Heart right ventricle (tissue), 16 donors: ENCODE results near the gene USE1. TPM values are rescaled to one million over a fixed set of nuclear protein-coding genes. Genes with fewer than 3 reads are reported as not detected.

Experiments used
- ATAC-seq, 8 donors: fragments of 200-7000 bp; cut with Tn5 transposase; one replicate each; pipeline ENCODE4 v1.9.1; 2020; ENCODE audit warnings: mild to moderate bottlenecking in 8 of 8, moderate library complexity in 8 of 8, moderate number of reproducible peaks in 1 of 8
- DNase-seq, 2 donors: peaks; one replicate each; pipeline ENCODE4 v3.0.0-alpha.2; 2020
- H3K27ac ChIP-seq, 10 donors: fragments of 200-600 bp; sonication (generic) in 2 of 10; one replicate each; pipeline versions ENCODE4 v1.5.0 to v1.8.0; 2020 to 2022; ENCODE audit warnings: mild to moderate bottlenecking in 3 of 10
- H3K27me3 ChIP-seq, 7 donors: fragments of 200-600 bp; one replicate each; pipeline ENCODE4 v1.8.0; 2021 to 2022; ENCODE audit warnings: mild to moderate bottlenecking in 2 of 7
- H3K36me3 ChIP-seq, 9 donors: fragments of 200-600 bp; sonication (generic) in 1 of 9; one replicate each; pipeline versions ENCODE4 v1.5.0 to v1.8.0; 2020 to 2022; ENCODE audit warnings: mild to moderate bottlenecking in 2 of 9
- H3K4me1 ChIP-seq, 9 donors: fragments of 200-600 bp; sonication (generic) in 1 of 9; one replicate each; pipeline versions ENCODE4 v1.5.0 to v1.8.0; 2020 to 2022; ENCODE audit warnings: mild to moderate bottlenecking in 4 of 9
- H3K4me3 ChIP-seq, 10 donors: fragments of 200-600 bp; sonication (generic) in 2 of 10; one replicate each; pipeline versions ENCODE4 v1.5.0 to v1.8.0; 2020 to 2022; ENCODE audit warnings: mild to moderate bottlenecking in 7 of 10, moderate library complexity in 2 of 10
- H3K9me3 ChIP-seq, 11 donors: fragments of 200-600 bp in 10 of 11; sonication (generic) in 2 of 11; one replicate each; pipeline versions ENCODE4 v1.5.0 to v1.8.0; 2013 to 2022; ENCODE audit warnings: mild to moderate bottlenecking in 2 of 11, control low read depth in 1 of 11, moderate library complexity in 1 of 11
- WGBS, 2 donors: extraction: QIAGEN DNeasy Blood & Tissue Kit; methylation state at CpG; one replicate each; pipeline ENCODE4 v1.1.7; 2013; ENCODE audit warnings: inconsistent platforms in 1 of 2; 5-methylcytosine and 5-hydroxymethylcytosine counted together
- intact Hi-C, 10 donors: fragments of 100-400 bp; cut with DNase I; formaldehyde crosslinking; loops; one replicate each; pipeline versions ENCODE4 v1.11.1 to v1.14.2; 2022
- polyA plus RNA-seq, 2 donors: library from polyadenylated mRNA; stranded (reverse); fragments of 200-250 nt; gene quantifications; one replicate each; pipeline ENCODE4 v1.2.3, GENCODE V29; 2013
- total RNA-seq, 10 donors: library from RNA; stranded (reverse); fragmentation: NEBNext Ultra II Directional in 3 of 10; extraction: Animal tissue kit (Norgen Biotek cat#: 25700) in 3 of 10; gene quantifications; one replicate each; pipeline versions ENCODE4 v1.2.1 to v1.2.4, GENCODE V29; 2021 to 2023
- TF ChIP-seq, protein P1 (sequence below), 9 donors: fragments of 200-600 bp; sonication (generic) in 2 of 9; IDR thresholded peaks; one replicate each; pipeline versions ENCODE4 v1.5.0 to v1.8.0; 2021 to 2022; ENCODE audit warnings: antibody characterized with exemption in 9 of 9, mild to moderate bottlenecking in 5 of 9, moderate library complexity in 1 of 9
- donor health status: Arrhythmogenic right ventricular cardiomyopathy.
- donor health status: ischemic (EF 13 %, LVEDD 7.1; RV severe dilation, severe dysfunction).
- donor health status: healthy with polysubstance abuse.
- donor health status: DM: no; HTN: yes; CAD: no.
- donor health status: DM: no; HTN: no; CAD: no.
- donor health status: ischemic (EF 25% LVEDD 6.9; RV normal size, moderate dysfunction).
- donor health status: ischemic (EF 25% LVEDD 5.7; RV mildly dilated, moderate dysfunction).
- donor health status: healthy.
- donor health status: DM: yes; HTN: yes; CAD: no.
- donor health status: Ischemic cardiomyopathy.
- donor health status: ischemic (EF 35%, LVEDD 5.7; RV mildly dilated, moderate dysfunction).
- donor health status: nonischemic (EF 11% LVEDD 7.7; RV severe dilation, severe dysfunction).
- donor health status: DM: yes; HTN: yes; CAD: no.
- donor health status: PGD.
- donor health status: ischemic (EF 29% LVEDD 5.4; RV normal size, mild dysfunction).
- donor health status: nonischemic (EF 23%, LVEDD 6.1; RV moderate dilation, normal function).

USE1 gene
- total and polyA plus RNA-seq, 12 donors, result 25.1 to 67.6 (median 30.2) TPM

DNA sequence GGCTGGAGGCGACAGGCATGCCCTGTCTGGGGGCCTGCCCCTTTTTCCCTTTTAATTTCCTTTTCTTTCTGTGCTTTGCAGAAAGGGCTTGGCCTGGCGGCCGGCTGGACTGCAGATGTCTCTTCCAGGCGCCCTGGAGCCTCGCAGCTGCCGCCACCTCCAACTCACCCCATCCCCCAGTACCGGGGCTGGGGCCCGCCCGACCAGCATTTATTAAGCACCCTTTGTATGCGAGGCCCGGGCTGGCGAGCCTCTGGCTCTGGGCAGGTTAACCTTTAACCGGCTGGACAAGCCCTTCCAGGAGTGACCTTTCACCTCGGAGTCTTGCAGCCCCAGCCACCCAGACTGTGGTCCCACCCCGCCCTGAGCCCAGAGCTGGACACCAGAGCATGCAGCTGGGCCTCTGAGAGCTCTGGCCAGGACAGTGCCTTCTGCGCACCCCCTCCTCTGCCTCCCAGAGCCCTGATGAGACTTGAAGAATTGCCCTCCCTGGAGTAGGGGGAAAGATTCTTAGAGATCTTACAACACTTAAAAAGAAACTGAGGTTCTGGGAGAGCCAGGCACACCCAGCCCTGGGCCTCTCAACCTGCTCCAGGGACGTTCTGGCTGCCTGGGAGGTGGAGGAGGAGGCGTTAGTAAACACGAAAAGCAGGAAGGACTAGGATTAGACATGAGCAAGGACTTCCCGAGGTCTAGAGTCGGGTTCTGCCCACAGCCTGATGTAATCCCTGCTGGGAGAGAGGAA, 31.7 kb downstream of the USE1 start:
- peak overlapping the region; percentile 37 to 91 (median 78) for H3K27ac ChIP-seq
- peaks cover 0 to 23% (median 0%) of the 10 kb centered on the region in 9 donors for H3K36me3 ChIP-seq
- peak; percentile 0 to 40 (median 26) for ATAC-seq
- H3K9me3 ChIP-seq, result no peaks in the 10 kb centered on the region
- intact Hi-C loops, result no loop called here
- WGBS, 2 donors, result 19 to 23% methylated on average over 21 of the region's 21 CpGs
- peak overlapping the region; percentile 6 to 93 (median 56) for H3K4me3 ChIP-seq
- peaks cover 10 to 43% (median 34%) of the 10 kb centered on the region in 9 donors for H3K4me1 ChIP-seq
- peak; percentile 46 to 50 for DNase-seq
- H3K27me3 ChIP-seq, result no peaks in the 10 kb centered on the region
- TF ChIP-seq, protein P1, sequence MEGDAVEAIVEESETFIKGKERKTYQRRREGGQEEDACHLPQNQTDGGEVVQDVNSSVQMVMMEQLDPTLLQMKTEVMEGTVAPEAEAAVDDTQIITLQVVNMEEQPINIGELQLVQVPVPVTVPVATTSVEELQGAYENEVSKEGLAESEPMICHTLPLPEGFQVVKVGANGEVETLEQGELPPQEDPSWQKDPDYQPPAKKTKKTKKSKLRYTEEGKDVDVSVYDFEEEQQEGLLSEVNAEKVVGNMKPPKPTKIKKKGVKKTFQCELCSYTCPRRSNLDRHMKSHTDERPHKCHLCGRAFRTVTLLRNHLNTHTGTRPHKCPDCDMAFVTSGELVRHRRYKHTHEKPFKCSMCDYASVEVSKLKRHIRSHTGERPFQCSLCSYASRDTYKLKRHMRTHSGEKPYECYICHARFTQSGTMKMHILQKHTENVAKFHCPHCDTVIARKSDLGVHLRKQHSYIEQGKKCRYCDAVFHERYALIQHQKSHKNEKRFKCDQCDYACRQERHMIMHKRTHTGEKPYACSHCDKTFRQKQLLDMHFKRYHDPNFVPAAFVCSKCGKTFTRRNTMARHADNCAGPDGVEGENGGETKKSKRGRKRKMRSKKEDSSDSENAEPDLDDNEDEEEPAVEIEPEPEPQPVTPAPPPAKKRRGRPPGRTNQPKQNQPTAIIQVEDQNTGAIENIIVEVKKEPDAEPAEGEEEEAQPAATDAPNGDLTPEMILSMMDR (IDR thresholded peaks at IDR 0.05), result no peak

DNA sequence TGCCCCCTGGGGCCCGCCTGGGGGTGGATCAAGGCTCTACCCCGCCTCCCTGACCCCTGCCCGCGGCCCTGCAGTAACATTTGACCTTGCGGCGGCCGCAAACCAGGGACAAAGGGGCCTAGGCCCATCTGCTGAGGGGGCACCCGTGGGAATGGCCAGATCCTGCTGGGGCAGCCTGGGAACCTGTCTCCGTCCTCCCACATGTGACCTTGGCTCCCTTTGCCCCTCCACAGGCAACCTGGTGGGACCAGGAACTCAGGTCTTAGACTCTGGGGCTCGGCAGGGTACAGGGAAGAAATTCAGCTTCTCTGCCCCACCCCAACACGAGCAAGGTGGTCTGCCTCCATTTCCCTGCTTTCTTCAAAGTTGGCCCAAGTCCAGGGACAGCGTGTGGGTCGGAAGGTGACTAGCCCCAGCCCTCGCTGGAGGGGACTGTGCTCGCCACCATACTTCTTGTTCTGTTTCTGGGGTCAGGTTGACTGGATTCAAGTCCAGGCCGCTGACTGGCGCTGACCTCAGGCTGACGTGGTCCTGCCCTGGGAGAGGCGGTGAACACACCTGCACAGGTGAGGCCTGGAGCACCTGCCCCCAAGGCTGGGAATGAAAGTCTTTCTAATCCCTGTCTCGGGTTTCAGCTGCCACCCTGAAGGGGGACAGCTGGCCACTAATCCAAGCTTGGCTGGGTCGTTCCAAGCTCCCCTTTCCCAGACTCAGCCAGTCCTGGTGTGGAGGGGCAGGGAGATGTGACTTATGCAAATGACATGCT, 33.0 kb downstream of the USE1 start:
- Histone ChIP-seq H3K36me3 (peaks cover 0 to 37% (median 0%) of the 10 kb centered on the region in 9 donors), H3K27me3 (no peaks in the 10 kb centered on the region), H3K9me3 (no peaks in the 10 kb centered on the region), H3K4me1 (peaks cover 10 to 30% (median 25%) of the 10 kb centered on the region in 9 donors), H3K4me3 (no peak overlapping the region), H3K27ac (peak overlapping the region in 2 of 10 donors; percentile 15 to 86)
- no peak for ATAC-seq
- 68 to 70% methylated on average over 21 of the region's 21 CpGs for WGBS, 2 donors
- intact Hi-C loops, result no loop called here
- TF ChIP-seq, protein P1 (IDR thresholded peaks at IDR 0.05), result no peak
- no peak for DNase-seq

DNA sequence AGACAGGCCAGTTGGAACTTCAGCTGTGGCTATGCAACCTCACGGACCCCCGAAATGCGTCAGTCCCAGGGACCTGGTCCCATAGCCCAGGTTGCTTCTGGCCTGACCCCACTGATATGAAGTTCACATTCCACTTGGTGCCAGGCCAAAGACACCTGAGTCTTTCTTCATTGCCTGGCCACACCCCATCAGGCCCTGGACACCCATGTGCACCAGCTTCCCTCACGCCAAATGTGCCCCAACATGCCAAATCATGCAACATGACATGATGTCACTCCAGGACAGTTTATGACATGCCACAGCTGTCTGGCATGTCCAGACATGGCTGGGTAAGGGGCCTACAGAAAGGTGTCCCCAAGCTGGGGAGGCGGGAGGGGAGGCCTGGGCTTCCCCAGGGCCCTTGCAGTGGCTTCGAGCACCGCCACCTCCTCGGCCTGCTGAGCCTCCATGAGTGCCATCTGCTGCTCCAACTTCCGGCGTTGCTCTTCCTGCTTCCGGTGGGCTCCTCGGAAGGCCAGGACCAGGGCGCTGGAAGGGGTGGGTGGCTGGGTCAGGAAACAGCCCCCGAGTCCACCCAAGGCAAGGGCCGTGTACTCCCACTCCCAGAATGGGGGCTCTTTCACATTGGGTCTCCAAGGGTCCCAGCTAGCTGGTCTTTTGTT, 34.9 kb downstream of the USE1 start:
- Histone ChIP-seq H3K9me3 (no peaks in the 10 kb centered on the region), H3K36me3 (peaks cover 0 to 54% (median 0%) of the 10 kb centered on the region in 9 donors), H3K27ac (no peak overlapping the region), H3K4me1 (peaks cover 8 to 20% (median 14%) of the 10 kb centered on the region in 9 donors), H3K27me3 (no peaks in the 10 kb centered on the region), H3K4me3 (no peak overlapping the region)
- TF ChIP-seq, protein P1 (IDR thresholded peaks at IDR 0.05), result no peak
- WGBS, 2 donors, result 71 to 83% methylated on average over 15 of the region's 15 CpGs
- intact Hi-C loops, result no loop called here
- DNase-seq (no peak), ATAC-seq (no peak)

DNA sequence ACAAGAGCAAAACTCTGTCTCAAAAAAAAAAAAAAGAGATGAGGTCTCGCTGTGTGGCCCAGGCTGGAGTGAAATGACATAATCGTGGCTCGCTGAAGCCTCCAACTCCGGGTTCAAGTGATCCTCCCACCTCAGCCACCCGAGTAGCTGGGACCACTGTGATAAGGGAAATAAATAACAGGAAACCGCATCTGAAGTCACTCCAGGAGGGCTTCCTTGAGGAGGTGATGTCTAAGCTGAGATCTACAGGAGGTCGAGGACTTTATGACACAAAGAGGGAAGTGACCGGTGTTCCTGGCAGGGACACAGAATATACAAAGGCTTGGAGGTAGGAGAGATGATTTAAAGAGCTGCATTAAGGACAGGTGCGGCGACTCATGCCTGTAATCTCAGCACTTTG, 39.5 kb downstream of the USE1 start:
- no peaks in the 10 kb centered on the region for H3K27me3 ChIP-seq
- no peak for DNase-seq
- intact Hi-C loops, result no loop called here
- H3K9me3 ChIP-seq, result peaks cover 0 to 11% (median 6%) of the 10 kb centered on the region in 11 donors
- no peak overlapping the region for H3K27ac ChIP-seq
- ATAC-seq, result no peak
- WGBS, 2 donors, result 82 to 85% methylated on average over 10 of the region's 10 CpGs
- no peaks in the 10 kb centered on the region for H3K4me1 ChIP-seq
- TF ChIP-seq, protein P1 (IDR thresholded peaks at IDR 0.05), result no peak
- H3K4me3 ChIP-seq, result no peak overlapping the region
- peaks cover 0 to 90% (median 0%) of the 10 kb centered on the region in 9 donors for H3K36me3 ChIP-seq
